Keratinocyte (primary cell): ENCODE measurements around the gene DIAPH1.

Experiments used
- CTCF ChIP-seq, 3 experiments: IDR thresholded peaks in 1 of 3; conservative IDR thresholded peaks in 1 of 3; optimal IDR thresholded peaks in 1 of 3; 2 replicates in 2 of 3; 3 replicates in 1 of 3; pipeline versions ENCODE3 to v1.5.1; 2011; ENCODE audit warnings: low read length in 3 of 3, mild to moderate bottlenecking in 3 of 3, moderate library complexity in 2 of 3, control low read depth in 1 of 3, inconsistent platforms in 1 of 3; ENCODE audit not compliant: insufficient read depth in 2 of 3; ENCODE audit errors: extremely low read depth in 1 of 3
- EZH2 ChIP-seq: IDR thresholded peaks from one replicate; pipeline ENCODE4 v1.6.1; 2012; ENCODE audit warnings: inconsistent platforms, mild to moderate bottlenecking, low read length, moderate library complexity

GRCh38 chr5:141663506-141663905 is 44.7 kb upstream of the DIAPH1 start:
- TF ChIP-seq CTCF (optimal IDR thresholded peaks at IDR 0.05 in 1 of 3, IDR thresholded peaks at IDR 0.05 in 1 of 3, conservative IDR thresholded peaks at IDR 0.05 in 1 of 3; ENCODE audit: extremely low read depth in 1 of 3, insufficient read depth in 2 of 3, low read length in 3 of 3) (no peak), EZH2 (no peak)
